Measurements from ENCODE around the gene PTPRU.

PTPRU gene

DNA sequence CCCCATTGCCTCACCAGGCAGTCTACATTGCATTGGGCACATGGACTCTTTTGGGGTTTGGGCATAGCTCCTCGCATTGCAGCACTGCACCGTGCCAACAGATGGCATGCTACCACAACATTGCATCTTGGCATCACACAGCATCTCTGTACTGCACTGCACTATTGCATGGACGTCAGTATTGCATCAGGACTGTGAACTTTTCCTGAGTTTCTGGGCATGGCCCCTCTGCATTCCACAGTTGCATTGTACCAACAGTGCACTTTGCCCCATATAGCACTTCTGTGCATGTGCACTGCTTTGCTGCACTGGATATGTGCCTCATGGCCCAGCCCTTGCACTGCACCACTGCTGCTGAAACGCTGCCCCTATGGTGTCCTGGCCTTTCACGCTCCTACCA lies 9.6 kb downstream of the PTPRU start:
- no peak for DNase-seq

DNA sequence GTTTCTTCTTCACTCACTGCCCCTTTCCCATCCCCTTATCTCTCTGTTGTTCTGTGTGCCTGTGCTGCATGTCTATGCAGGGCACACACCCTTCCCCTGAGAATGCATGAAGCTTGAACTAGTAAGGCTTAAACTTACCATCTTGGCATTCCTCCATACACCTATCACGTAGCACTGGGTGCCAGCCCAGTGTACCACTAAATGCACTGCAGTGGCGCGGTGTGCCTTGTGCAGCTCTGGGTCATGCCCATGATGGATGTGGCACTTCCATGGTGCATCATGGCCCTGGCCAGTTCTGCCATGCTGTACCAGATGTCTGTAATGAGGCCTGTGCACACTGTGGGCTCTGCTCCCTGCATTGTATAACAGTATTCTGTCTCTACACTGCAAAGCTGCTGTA lies 10.7 kb downstream of the PTPRU start:
- no peak for DNase-seq

DNA sequence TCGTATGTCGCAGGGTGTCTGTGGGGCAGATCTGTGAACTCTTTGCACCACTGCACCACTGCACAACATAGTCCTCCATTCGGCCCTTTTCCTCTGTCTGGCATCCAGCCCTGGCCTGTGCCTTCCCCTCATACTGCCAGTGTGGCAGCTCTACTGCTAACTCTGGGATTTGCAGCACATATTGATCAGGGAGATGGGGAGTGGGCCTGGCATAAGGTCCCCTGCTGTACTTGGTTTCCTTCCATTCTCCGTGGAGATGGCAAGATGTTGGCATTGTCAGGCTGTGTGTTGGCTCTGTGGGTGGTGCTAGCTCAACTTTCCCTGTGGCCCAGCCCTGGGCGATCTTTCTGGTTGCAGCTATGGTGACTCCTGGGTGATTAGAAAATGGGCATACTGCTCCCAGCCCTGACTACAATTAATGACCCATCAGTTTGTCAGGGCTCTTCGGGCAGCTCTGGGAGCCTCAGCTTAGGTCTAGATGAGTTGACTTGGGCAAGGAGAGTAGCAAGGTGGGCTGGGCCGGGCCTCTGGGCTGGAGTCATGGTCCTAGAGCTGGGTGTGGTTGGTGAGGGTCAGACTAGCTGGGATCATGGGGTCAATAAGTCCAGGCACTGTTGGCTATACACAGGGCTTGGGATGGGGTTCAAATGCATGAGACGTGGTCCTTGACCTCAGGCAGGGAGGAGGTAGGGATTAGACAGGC lies 11.4 kb downstream of the PTPRU start:
- DNase-seq: no peak

- no peak for DNase-seq
These were observed 12.1 kb downstream of the PTPRU start for GRCh38 chr1:29248409-29248808.

- no peak for DNase-seq
These were observed 12.9 kb downstream of the PTPRU start for GRCh38 chr1:29249170-29249691.

DNA sequence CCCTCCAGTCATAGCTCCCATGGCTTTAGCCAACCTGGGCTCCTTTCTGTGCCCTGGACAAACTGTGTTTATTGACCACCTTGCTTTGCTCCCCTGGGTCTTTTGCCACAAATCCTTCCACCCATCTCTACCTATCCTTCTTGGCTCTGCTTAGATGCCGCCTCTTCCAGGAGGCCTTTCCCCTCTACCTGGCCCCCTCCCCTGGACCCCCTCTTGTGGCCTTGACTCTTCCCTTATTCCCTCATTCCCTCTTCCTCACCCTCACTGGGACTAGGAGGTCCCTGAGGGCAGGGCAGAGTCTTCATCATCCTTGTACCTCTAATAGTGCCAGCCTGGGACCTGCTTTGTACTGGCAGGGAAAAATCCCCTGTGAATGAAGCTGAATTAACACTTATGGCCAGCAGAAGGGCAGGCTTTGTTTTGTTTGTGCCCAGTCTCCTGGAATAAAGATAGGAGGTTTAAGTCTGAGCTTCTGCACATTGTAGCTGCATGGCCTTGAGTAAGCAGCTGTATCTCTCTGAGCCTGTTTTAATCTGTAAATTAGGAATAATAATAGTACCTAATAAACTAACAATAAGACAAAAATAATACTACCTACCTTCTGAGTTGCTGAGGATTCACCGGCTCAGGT lies 13.7 kb downstream of the PTPRU start:
- no peak for DNase-seq

DNA sequence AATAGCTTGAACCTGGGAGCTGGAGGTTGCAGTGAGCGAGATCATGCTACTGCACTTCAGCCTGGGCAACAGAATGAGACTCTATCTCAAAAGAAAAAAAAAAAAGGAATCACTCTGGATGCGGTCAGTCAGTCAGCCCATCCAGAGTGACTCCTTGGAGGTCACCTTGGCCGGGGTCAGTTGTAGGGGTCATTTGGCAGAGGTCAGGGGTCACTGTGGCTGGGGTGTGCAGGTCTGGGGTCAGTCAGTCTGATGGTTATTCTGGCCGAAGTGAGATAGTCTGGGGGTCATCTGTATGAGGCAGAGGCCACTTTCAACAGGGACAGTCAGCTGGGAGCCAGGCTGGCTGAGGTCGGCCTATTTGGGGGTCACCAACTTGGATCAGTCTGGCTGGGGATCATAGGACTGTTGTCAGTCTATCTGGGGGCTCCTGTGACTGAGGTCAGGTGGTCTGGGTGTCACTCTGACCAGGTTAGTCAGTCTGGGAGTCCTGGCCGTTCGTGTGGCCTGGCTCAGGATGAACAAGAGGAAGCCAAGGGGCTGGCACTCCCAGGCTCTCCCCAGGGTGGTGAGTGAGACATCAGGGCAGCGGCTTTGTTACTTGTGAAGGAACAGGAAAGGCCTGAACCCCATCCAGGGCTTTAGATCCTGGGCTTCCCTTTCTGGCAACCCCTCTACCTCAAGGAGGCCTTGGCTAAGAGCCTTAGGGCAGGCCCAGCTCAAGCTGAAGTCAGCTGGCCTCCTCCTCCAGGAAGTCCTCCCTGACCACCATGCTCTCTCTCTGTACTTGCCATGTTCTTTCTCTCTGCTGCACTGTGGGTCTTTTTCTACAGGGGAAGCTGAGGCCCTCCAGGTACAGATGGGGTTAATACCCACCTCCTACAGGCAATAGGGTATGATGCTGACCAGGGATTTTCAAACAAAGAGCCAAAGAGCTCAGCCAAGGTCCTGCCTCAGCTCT lies 15.1 kb downstream of the PTPRU start:
- no peak for DNase-seq

GRCh38 chr1:29253180-29253579 lies 16.9 kb downstream of the PTPRU start:
- no peak for DNase-seq

DNA sequence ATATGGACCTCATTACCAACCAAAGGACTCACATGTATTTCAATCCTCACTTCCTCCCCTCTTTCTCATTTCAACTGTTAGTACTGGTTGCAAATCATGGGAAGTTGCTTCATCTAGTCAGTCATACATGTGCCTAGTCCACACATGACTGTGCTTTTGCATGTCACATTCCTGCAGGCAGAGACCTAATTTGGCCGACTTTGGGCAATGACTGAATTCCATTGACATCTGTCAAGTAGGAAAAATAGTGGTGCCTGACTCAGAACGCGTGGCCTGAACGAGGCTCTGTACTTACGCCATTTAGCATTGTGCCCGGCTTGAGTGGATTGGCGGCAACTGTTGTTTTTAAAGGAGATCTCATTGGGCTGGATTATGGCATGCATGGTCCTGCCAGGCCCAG lies 18.0 kb downstream of the PTPRU start:
- DNase-seq: no peak

GRCh38 chr1:29255134-29255666 lies 18.9 kb downstream of the PTPRU start:
- no peak for DNase-seq

- no peak for DNase-seq
These were observed 20.1 kb downstream of the PTPRU start for GRCh38 chr1:29256394-29256793.

- no peak for DNase-seq
These were observed 20.9 kb downstream of the PTPRU start for GRCh38 chr1:29256979-29257804.

GRCh38 chr1:29258189-29258975 lies 22.1 kb downstream of the PTPRU start:
- DNase-seq: no peak

GRCh38 chr1:29258976-29259801 lies 22.9 kb downstream of the PTPRU start:
- DNase-seq: no peak

DNA sequence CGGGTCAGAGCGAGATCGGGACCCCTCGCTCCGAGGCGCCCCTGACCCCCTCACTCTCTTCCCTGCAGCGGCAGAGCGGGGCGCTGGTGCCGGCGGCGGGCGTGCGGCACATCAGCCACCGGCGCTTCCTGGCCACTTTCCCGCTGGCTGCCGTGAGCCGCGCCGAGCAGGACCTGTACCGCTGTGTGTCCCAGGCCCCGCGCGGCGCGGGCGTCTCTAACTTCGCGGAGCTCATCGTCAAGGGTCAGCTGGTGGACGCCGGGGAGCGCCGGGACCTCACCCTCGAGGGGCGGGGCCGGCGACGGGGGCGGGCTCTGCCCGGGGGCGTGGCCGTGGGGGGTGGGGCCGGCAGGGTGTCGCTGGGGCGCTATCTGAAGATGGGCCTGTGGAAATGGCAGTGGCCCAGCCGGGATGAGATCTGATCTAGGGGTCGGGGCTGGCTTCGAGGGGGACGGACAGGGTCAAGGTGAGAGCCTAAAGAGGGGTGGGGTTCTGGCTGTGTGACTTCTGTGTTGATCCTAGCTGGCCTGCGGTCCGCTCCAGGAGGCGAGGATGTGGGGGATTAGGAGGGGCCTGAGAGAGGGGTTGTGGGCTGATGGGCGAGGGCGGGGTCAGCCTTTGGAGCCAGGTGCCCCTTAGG lies 23.6 kb downstream of the PTPRU start:
- no peak for DNase-seq

DNA sequence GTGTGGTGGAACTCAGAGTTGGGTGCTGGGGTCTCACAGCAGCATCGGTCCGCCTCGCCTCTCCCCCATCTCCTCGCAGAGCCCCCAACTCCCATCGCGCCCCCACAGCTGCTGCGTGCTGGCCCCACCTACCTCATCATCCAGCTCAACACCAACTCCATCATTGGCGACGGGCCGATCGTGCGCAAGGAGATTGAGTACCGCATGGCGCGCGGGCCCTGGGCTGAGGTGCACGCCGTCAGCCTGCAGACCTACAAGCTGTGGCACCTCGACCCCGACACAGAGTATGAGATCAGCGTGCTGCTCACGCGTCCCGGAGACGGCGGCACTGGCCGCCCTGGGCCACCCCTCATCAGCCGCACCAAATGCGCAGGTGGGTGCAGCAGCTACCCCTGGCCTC lies 24.2 kb downstream of the PTPRU start:
- DNase-seq: no peak

DNA sequence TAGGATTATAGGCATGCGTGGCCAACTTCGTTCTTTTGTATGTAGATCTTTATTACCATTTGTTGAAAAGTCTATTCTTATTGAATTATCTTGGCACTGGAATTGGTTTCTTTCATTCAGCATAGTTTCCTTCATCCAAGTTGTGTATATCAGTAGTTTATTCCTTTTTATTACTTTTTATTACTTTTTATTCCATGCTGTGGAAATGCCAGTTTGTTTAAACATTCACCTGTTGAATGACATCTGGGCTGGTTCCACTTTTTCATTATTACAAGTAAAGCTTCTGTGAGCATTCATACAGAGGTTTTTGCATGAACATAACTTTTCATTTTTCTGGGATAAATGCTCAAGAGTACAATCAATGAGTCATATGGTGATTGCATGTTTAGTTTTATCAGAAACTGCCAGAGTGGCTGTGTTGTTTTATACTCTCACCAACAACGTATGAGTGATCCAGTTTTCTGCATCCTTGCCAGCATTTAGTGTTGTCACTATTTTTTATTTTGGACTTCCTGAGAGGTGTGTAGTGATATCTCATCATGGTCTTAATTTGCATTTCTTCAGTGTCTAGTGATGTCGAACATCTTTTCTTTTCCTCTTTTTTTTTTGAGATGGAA lies 28.6 kb downstream of the PTPRU start:
- no peak for DNase-seq

DNA sequence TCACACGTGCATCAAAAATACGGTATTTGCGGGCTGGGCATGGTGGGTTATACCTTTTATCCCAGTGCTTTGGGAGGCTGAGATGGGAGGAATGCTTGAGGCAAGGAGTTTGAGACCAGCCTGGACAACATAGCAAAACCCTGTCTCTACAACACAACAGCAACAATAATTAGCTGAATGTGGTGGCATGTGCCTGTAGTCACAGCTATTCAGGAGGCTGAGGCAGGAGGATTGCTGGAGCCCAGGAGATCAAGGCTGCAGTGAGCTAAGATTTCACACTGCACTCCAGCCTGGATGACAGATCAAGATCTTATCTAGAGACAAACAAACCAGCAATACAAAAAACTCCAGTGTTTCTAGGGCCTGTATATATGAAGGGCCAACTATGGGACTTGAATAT lies 30.6 kb downstream of the PTPRU start:
- no peak for DNase-seq

DNA sequence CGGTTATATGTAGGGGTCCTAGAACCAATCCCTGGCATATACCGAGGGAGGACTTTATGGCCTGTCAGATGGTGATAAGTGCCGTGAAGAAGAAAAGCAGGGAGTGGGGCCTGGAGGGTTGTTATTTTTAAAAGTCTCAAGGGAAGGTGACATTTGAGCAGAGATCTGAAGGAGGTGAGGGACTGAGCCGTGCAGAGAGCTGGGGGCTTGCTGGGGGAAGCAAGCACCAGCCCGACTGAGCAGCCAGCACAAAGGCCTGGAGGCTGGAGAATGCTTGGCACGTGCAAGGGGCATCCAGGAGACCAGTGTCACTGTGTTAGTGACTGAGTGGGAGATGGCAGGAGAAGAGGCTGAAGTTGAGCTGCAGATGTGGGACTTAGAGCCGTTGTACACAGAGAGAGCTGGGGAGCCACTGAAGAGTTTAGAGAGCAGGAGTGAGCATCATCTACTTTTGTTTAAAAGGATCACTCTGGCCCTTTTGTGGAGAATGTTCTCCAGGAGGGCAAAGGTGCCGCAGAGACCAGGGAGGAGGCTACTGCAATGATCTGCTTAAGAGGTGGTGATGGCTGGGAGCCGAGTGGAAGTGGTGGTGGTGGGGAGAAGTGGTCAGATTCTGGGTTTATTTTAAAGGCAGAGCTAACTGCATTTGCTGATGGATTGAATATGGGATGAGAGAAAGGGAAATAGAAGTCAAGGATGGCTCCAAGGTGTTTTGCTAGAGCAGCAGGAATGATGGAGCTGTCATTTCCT lies 31.2 kb downstream of the PTPRU start:
- no peak for DNase-seq
